Fibroblast of lung (primary cell): Measurements from ENCODE around the gene PIGR. TPM values are rescaled to one million over a fixed set of nuclear protein-coding genes. Genes with fewer than 3 reads are reported as not detected.

Experiments
- DNase-seq, 2 donors: peaks; one replicate each; pipeline versions ENCODE4 v3.0.0 to v3.0.0-alpha.2; 2010; ENCODE audit warnings: low read depth in 2 of 2
- H2AFZ ChIP-seq: 2 replicates; pipeline ENCODE4 v1.5.1; 2012; ENCODE audit warnings: low read length, control low read depth, inconsistent platforms
- H3K27ac ChIP-seq: 2 replicates; pipeline ENCODE4 v1.5.1; 2011; ENCODE audit warnings: low read length, control low read depth; ENCODE audit not compliant: insufficient read depth
- H3K27me3 ChIP-seq: 2 replicates; pipeline ENCODE4 v1.5.1; 2011; ENCODE audit warnings: mild to moderate bottlenecking, low read length; ENCODE audit not compliant: control insufficient read depth, insufficient read depth
- H3K36me3 ChIP-seq: 2 replicates; pipeline ENCODE4 v1.5.1; 2011; ENCODE audit warnings: low read length; ENCODE audit not compliant: control insufficient read depth, insufficient read depth
- H3K4me1 ChIP-seq: 2 replicates; pipeline ENCODE4 v1.5.1; 2011; ENCODE audit warnings: low read length; ENCODE audit not compliant: control insufficient read depth, insufficient read depth; ENCODE audit errors: extremely low read depth
- H3K4me2 ChIP-seq: 2 replicates; pipeline ENCODE4 v1.5.1; 2011; ENCODE audit warnings: low read length, control low read depth; ENCODE audit not compliant: insufficient read depth; ENCODE audit errors: extremely low read depth
- H3K4me3 ChIP-seq, 4 experiments: fragments of 200-600 bp in 1 of 4; sonication (generic) in 1 of 4; replicated peaks in 1 of 4; 2 replicates each; pipeline ENCODE4 v1.5.1; 2011 to 2016; ENCODE audit warnings: low read length in 4 of 4, low read depth in 3 of 4, mild to moderate bottlenecking in 3 of 4, control low read depth in 2 of 4, inconsistent platforms in 1 of 4, mixed read lengths in 1 of 4; ENCODE audit not compliant: insufficient read depth in 1 of 4; ENCODE audit errors: control extremely low read depth in 1 of 4
- H3K79me2 ChIP-seq: 2 replicates; pipeline ENCODE4 v1.5.1; 2012; ENCODE audit warnings: mild to moderate bottlenecking, low read length, inconsistent platforms; ENCODE audit not compliant: control insufficient read depth, insufficient read depth
- H3K9ac ChIP-seq: 2 replicates; pipeline ENCODE4 v1.5.1; 2011; ENCODE audit warnings: mild to moderate bottlenecking, low read length, control low read depth; ENCODE audit not compliant: insufficient read depth
- H3K9me3 ChIP-seq: 2 replicates; pipeline ENCODE4 v1.5.1; 2012; ENCODE audit warnings: low read depth, low read length; ENCODE audit not compliant: control insufficient read depth, insufficient read depth
- H4K20me1 ChIP-seq: 2 replicates; pipeline ENCODE4 v1.5.1; 2011; ENCODE audit warnings: low read length; ENCODE audit not compliant: control insufficient read depth, insufficient read depth; ENCODE audit errors: extremely low read depth
- CTCF ChIP-seq, 2 donors: IDR thresholded peaks in 1 of 2; conservative IDR thresholded peaks in 1 of 2; 1 replicate in 1 of 2; 2 replicates in 1 of 2; pipeline ENCODE4 v1.5.1; 2011 to 2012; ENCODE audit warnings: low read length in 2 of 2, control low read depth in 1 of 2, inconsistent platforms in 1 of 2, low read depth in 1 of 2, mild to moderate bottlenecking in 1 of 2
- EZH2 ChIP-seq: IDR thresholded peaks from 2 replicates; pipeline ENCODE4 v1.5.1; 2012; ENCODE audit warnings: low read length, control low read depth, mild to moderate bottlenecking; ENCODE audit errors: missing control alignments
- polyA plus RNA-seq, 2 donors: library from polyadenylated mRNA; depleted of rRNA in 1 of 2; stranded (reverse) in 1 of 2; unstranded in 1 of 2; fragments of >200 nt; gene quantifications; 2 replicates each; pipeline ENCODE4 v1.2.1, GENCODE V29; 2011 to 2012; ENCODE audit warnings: missing spikeins in 1 of 2
- total RNA-seq: library from RNA; depleted of rRNA; stranded (reverse); fragments of >200 nt; gene quantifications from 2 replicates; pipeline ENCODE4 v1.2.1, GENCODE V29; 2014

Gene PIGR
- total and polyA plus RNA-seq, 2 donors (not counting 1 experiment from before 2014, with no cell fraction given): not detected

GRCh38 chr1:206922524-206922923 lies 23.7 kb downstream of the PIGR start:
- no peaks in the 10 kb centered on the region for H3K79me2 ChIP-seq
- no peak overlapping the region for H3K9ac ChIP-seq
- H3K27me3 ChIP-seq: no peaks in the 10 kb centered on the region
- no peaks in the 10 kb centered on the region for H4K20me1 ChIP-seq
- H3K36me3 ChIP-seq: no peaks in the 10 kb centered on the region
- no peak for DNase-seq
- H3K4me2 ChIP-seq: no peak overlapping the region
- no peaks in the 10 kb centered on the region for H3K4me1 ChIP-seq
- no peaks in the 10 kb centered on the region for H3K9me3 ChIP-seq
- no peak overlapping the region for H3K4me3 ChIP-seq
- H2AFZ ChIP-seq: no peak overlapping the region
- no peak for TF ChIP-seq CTCF (conservative IDR thresholded peaks at IDR 0.05 in 1 of 2, IDR thresholded peaks at IDR 0.05 in 1 of 2; ENCODE audit: low read depth in 1 of 2, low read length in 2 of 2)
- TF ChIP-seq EZH2: no peak
- H3K27ac ChIP-seq: no peak overlapping the region

GRCh38 chr1:206921772-206922265 lies 24.4 kb downstream of the PIGR start, which contains the start of gene FCMR:
FCMR (minus strand) TSS chr1:206921941; CDS start chr1:206921854, 87 bp downstream.
- no peaks in the 10 kb centered on the region for H3K36me3 ChIP-seq
- H3K79me2 ChIP-seq: no peaks in the 10 kb centered on the region
- no peak within 1 kb of the TSS for H3K27ac ChIP-seq
- TF ChIP-seq EZH2 (no peak), CTCF (conservative IDR thresholded peaks at IDR 0.05 in 1 of 2, IDR thresholded peaks at IDR 0.05 in 1 of 2; ENCODE audit: low read depth in 1 of 2, low read length in 2 of 2) (no peak)
- no peaks in the 10 kb centered on the region for H3K27me3 ChIP-seq
- no peak within 1 kb of the TSS for H2AFZ ChIP-seq
- DNase-seq: no peak
- H3K4me2 ChIP-seq: no peak within 1 kb of the TSS
- no peaks in the 10 kb centered on the region for H3K4me1 ChIP-seq
- no peaks in the 10 kb centered on the region for H4K20me1 ChIP-seq
- no peaks in the 10 kb centered on the region for H3K9me3 ChIP-seq
- H3K4me3 ChIP-seq: no peak within 1 kb of the TSS
- no peak within 1 kb of the TSS for H3K9ac ChIP-seq

GRCh38 chr1:206918076-206918475 lies 28.2 kb downstream of the PIGR start:
- H3K4me3 ChIP-seq: no peak overlapping the region
- TF ChIP-seq EZH2 (no peak), CTCF (conservative IDR thresholded peaks at IDR 0.05 in 1 of 2, IDR thresholded peaks at IDR 0.05 in 1 of 2; ENCODE audit: low read depth in 1 of 2, low read length in 2 of 2) (no peak)
- peaks cover 11% of the 10 kb centered on the region for H3K27me3 ChIP-seq
- no peak overlapping the region for H3K4me2 ChIP-seq
- H3K36me3 ChIP-seq: no peaks in the 10 kb centered on the region
- no peaks in the 10 kb centered on the region for H3K4me1 ChIP-seq
- no peak for DNase-seq
- no peaks in the 10 kb centered on the region for H3K9me3 ChIP-seq
- H4K20me1 ChIP-seq: no peaks in the 10 kb centered on the region
- H2AFZ ChIP-seq: no peak overlapping the region
- no peaks in the 10 kb centered on the region for H3K79me2 ChIP-seq
- no peak overlapping the region for H3K27ac ChIP-seq
- H3K9ac ChIP-seq: no peak overlapping the region
